GM12891 (cell line): ENCODE results near the gene CADPS.

Source experiments
- POLR2A ChIP-seq: IDR thresholded peaks from 2 replicates; pipeline ENCODE4 v1.6.1; 2011; ENCODE audit warnings: low read depth, low read length, control low read depth
- TAF1 ChIP-seq: IDR thresholded peaks from 2 replicates; pipeline ENCODE4 v1.6.1; 2011; ENCODE audit warnings: low read depth, low read length, control low read depth

DNA sequence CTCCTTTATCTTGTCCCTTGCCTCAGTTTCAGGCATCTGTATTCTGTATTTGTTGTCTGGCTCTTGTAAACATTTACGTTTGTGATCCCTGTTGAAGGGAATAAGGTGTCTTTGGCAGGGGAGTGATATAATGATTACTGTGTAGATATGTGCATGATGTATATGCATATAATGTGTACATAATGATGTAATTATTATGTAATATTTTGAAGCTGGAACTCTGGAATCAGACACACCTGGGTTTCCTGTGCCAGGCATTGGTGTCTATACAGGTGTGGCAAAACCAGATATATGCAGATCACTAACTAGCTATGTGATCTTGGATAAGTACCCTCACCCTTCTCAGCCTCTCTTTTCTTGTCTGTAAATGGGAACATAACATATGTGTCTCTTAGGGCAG, 260.7 kb downstream of the CADPS start:
- TF ChIP-seq POLR2A = no peak
- no peak for TF ChIP-seq TAF1
